ENCODE results near the gene MBOAT1.
A peak's percentile ranks its signal among the peaks of the same experiment; 100 is the strongest.

MBOAT1 gene, protein sequence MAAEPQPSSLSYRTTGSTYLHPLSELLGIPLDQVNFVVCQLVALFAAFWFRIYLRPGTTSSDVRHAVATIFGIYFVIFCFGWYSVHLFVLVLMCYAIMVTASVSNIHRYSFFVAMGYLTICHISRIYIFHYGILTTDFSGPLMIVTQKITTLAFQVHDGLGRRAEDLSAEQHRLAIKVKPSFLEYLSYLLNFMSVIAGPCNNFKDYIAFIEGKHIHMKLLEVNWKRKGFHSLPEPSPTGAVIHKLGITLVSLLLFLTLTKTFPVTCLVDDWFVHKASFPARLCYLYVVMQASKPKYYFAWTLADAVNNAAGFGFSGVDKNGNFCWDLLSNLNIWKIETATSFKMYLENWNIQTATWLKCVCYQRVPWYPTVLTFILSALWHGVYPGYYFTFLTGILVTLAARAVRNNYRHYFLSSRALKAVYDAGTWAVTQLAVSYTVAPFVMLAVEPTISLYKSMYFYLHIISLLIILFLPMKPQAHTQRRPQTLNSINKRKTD

DNA sequence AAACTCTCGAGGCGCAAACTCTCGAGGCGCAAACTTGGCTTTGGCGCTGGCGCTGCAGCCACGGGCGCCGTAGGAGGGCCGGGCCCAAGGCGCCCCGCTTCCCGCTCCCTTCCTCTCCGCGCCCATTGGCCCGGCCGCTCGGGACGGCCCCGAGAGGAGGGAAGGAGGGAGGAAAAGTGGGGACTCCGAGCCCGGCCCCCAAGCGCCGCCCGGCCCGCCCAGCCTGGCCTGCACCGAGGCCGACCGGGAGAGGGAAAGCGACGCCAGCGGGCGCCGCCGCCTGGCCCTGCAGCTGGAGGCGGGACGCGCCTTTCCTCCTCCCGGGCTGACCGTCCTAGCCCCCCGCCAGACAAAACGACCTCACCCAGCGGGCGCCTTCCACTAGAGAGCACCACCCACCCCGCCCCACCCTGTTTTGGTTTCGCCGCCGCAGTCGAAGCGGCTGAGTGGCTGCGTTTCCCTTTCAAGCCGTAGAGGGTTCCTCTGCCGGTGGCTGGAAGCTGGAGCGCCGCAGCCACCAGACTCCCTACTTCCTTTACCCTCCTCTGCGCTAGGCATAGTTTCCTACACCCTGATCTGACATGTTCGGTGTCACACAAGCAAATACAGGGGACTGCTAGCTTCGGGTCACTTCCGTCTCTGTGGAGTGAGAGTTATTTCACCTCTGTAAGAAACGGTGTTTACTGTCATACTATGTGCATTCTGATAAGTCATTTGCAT is at the start of gene MBOAT1:
Gene MBOAT1, minus strand, starts transcription at position 78 of the 720 bp plus-strand sequence. CDS start 235 bp downstream, outside the sequence.
- no peaks in the 10 kb centered on the region for H3K27me3 ChIP-seq (ENCODE audit: insufficient read depth, low read length)
- no peaks in the 10 kb centered on the region for H3K36me3 ChIP-seq (ENCODE audit: insufficient read depth, low read length)
- H3K27ac ChIP-seq (ENCODE audit: low read depth, low read length): peak within 1 kb of the TSS; percentile 69
- peaks cover 28% of the 10 kb centered on the region for H3K4me1 ChIP-seq (ENCODE audit: control insufficient read depth, insufficient read depth, low read length, unreplicated experiment)
- peak within 1 kb of the TSS; percentile 92 for H2AFZ ChIP-seq (ENCODE audit: low read length, unreplicated experiment)
- peak within 1 kb of the TSS; percentile 95 for H3K4me3 ChIP-seq (ENCODE audit: low read depth, low read length)
- H3K79me2 ChIP-seq (ENCODE audit: control insufficient read depth, insufficient read depth, low read length, unreplicated experiment): peaks cover 12% of the 10 kb centered on the region

DNA sequence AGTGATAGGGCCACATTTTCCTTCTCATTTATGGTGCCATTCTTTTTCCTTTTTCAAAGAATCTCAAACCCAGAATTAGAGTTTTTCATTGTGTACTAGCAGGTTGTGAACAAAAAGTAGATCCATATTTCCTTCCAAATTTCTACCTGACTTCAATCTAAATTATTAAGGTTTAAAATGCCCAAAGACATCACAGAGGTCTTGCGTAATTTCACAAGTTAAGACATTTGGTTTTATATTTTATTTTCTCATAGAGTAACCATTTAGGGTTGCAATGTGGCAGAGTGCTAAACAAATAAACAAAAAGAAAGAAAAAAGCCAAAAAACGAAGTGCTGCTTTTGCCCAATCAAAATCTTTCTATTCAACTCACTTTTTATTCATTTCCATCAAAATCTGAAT is 49.4 kb upstream of the MBOAT1 start:
- Histone ChIP-seq H3K27ac (ENCODE audit: low read depth, low read length) (no peak overlapping the region), H3K4me1 (ENCODE audit: control insufficient read depth, insufficient read depth, low read length, unreplicated experiment) (no peaks in the 10 kb centered on the region), H2AFZ (ENCODE audit: low read length, unreplicated experiment) (no peak overlapping the region), H3K79me2 (ENCODE audit: control insufficient read depth, insufficient read depth, low read length, unreplicated experiment) (no peaks in the 10 kb centered on the region), H3K27me3 (ENCODE audit: insufficient read depth, low read length) (peaks cover 19% of the 10 kb centered on the region), H3K36me3 (ENCODE audit: insufficient read depth, low read length) (no peaks in the 10 kb centered on the region), H3K4me3 (ENCODE audit: low read depth, low read length) (no peak overlapping the region)

DNA sequence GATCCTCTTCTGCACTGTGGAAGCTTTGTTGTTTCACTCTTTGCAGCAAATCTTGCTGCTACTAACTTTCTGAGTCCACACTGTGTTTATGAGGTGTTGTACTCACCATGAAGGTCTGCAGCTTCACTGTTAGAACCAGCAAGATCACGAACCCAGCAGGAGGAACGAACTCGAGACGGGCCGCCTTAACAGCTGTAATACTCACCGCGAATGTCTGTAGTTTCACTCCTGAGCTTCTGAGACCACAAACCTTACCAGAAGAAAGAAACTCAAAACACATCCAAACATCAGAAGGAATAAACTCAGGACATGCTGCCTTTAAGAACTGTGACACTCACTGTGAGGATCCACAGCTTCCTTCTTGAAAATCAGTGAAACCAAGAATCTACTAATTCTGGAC is 48.1 kb upstream of the MBOAT1 start:
- H3K27me3 ChIP-seq (ENCODE audit: insufficient read depth, low read length): peaks cover 19% of the 10 kb centered on the region
- no peak overlapping the region for H3K4me3 ChIP-seq (ENCODE audit: low read depth, low read length)
- no peak overlapping the region for H2AFZ ChIP-seq (ENCODE audit: low read length, unreplicated experiment)
- H3K4me1 ChIP-seq (ENCODE audit: control insufficient read depth, insufficient read depth, low read length, unreplicated experiment): no peaks in the 10 kb centered on the region
- H3K79me2 ChIP-seq (ENCODE audit: control insufficient read depth, insufficient read depth, low read length, unreplicated experiment): no peaks in the 10 kb centered on the region
- H3K27ac ChIP-seq (ENCODE audit: low read depth, low read length): no peak overlapping the region
- no peaks in the 10 kb centered on the region for H3K36me3 ChIP-seq (ENCODE audit: insufficient read depth, low read length)

DNA sequence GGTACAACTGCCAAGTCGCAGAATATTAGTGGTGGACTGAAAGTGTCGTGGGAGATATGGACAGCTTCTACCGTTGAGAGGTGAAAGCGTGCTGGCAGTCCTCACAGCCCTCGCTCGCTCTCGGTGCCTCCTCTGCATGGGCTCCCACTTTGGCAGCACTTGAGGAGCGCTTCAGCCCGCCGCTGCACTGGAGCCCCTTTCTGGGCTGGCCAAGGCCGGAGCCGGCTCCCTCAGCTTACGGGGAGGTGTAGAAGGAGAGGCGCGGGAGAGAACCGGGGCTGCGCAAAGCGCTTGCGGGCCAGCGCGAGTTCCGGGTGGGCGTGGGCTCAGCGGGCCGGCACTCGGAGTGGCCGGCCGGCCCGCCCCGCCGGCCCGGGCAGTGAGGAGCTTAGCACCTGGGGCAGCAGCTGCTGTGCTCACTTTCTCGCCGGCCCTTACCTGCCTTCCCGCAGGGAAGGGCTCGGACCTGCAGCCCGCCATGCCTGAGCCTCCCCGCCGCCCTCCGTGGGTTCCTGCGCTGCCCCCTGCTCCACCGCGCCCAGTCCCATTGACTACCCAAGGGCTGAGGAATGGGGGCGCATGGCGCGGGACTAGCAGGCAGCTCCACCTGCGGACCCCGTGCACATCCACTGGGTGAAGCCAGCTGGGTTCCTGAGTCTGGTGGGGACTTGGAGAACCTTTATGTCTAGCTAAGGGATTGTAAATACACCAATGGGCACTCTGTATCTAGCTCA is 47.2 kb upstream of the MBOAT1 start:
- Histone ChIP-seq H2AFZ (ENCODE audit: low read length, unreplicated experiment) (no peak overlapping the region), H3K79me2 (ENCODE audit: control insufficient read depth, insufficient read depth, low read length, unreplicated experiment) (no peaks in the 10 kb centered on the region), H3K36me3 (ENCODE audit: insufficient read depth, low read length) (no peaks in the 10 kb centered on the region), H3K27ac (ENCODE audit: low read depth, low read length) (no peak overlapping the region), H3K4me3 (ENCODE audit: low read depth, low read length) (no peak overlapping the region), H3K27me3 (ENCODE audit: insufficient read depth, low read length) (peaks cover 19% of the 10 kb centered on the region), H3K4me1 (ENCODE audit: control insufficient read depth, insufficient read depth, low read length, unreplicated experiment) (no peaks in the 10 kb centered on the region)

DNA sequence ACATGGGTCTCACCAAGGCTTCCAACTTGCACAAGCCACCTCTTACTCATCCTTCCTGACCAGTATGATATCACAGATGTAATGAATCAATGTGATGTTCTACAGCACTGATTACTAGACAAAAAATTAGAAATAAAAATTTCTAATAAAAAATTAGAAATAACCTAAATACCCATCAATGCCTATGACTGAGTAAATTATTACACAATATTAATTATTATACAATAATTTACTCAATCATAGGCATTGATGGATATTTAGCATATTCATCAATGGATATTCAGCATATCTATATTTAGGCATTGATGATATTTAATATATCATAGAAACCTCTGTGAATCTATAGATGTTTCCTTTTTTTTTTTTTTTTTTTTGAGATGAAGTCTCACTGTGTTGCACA is 43.2 kb upstream of the MBOAT1 start:
- Histone ChIP-seq H3K27me3 (ENCODE audit: insufficient read depth, low read length) (no peaks in the 10 kb centered on the region), H3K4me3 (ENCODE audit: low read depth, low read length) (no peak overlapping the region), H2AFZ (ENCODE audit: low read length, unreplicated experiment) (no peak overlapping the region), H3K79me2 (ENCODE audit: control insufficient read depth, insufficient read depth, low read length, unreplicated experiment) (no peaks in the 10 kb centered on the region), H3K4me1 (ENCODE audit: control insufficient read depth, insufficient read depth, low read length, unreplicated experiment) (no peaks in the 10 kb centered on the region), H3K36me3 (ENCODE audit: insufficient read depth, low read length) (no peaks in the 10 kb centered on the region), H3K27ac (ENCODE audit: low read depth, low read length) (no peak overlapping the region)

DNA sequence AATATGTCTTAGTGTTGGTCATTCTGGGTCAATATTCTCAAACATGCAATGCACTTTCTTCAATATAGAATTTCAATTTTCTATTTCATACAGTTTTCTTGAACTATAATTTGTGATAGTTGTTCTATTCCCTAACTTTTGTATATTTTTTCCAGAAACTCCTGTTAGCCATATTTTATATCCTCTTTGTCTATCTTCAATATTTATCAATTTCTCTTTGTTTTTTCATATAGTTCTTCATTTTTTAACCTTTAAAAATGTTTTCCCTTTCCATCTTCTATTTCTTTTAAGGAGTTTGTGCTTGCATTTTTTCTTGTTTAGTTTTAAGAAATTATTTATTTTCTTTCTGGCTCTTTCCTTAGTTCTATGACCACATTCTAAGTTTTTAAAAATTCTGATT is 42.0 kb upstream of the MBOAT1 start:
- H3K4me3 ChIP-seq (ENCODE audit: low read depth, low read length): no peak overlapping the region
- no peaks in the 10 kb centered on the region for H3K4me1 ChIP-seq (ENCODE audit: control insufficient read depth, insufficient read depth, low read length, unreplicated experiment)
- H3K79me2 ChIP-seq (ENCODE audit: control insufficient read depth, insufficient read depth, low read length, unreplicated experiment): no peaks in the 10 kb centered on the region
- H3K36me3 ChIP-seq (ENCODE audit: insufficient read depth, low read length): no peaks in the 10 kb centered on the region
- H3K27ac ChIP-seq (ENCODE audit: low read depth, low read length): no peak overlapping the region
- H3K27me3 ChIP-seq (ENCODE audit: insufficient read depth, low read length): no peaks in the 10 kb centered on the region
- no peak overlapping the region for H2AFZ ChIP-seq (ENCODE audit: low read length, unreplicated experiment)

DNA sequence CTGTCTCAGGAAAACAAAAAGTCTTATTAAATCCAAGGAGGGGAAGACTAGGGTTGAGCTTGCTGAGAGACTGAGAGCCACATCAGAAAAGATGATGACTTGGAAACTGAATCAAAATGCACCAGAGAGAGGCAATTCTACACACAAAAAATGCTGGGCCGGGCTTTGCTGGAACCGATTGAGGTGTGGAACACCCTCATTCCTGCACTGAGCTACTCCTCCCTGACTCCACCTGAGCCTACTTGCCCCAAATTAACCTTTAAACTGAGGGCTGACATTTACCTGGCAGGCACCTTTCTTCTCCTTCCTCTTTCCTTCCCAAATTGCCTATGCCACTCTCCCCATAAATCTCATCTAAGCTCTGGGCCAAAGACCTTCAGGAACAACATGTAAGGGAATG is 40.8 kb upstream of the MBOAT1 start:
- Histone ChIP-seq H2AFZ (ENCODE audit: low read length, unreplicated experiment) (no peak overlapping the region), H3K36me3 (ENCODE audit: insufficient read depth, low read length) (no peaks in the 10 kb centered on the region), H3K27me3 (ENCODE audit: insufficient read depth, low read length) (no peaks in the 10 kb centered on the region), H3K79me2 (ENCODE audit: control insufficient read depth, insufficient read depth, low read length, unreplicated experiment) (no peaks in the 10 kb centered on the region), H3K4me1 (ENCODE audit: control insufficient read depth, insufficient read depth, low read length, unreplicated experiment) (no peaks in the 10 kb centered on the region), H3K27ac (ENCODE audit: low read depth, low read length) (no peak overlapping the region), H3K4me3 (ENCODE audit: low read depth, low read length) (no peak overlapping the region)

DNA sequence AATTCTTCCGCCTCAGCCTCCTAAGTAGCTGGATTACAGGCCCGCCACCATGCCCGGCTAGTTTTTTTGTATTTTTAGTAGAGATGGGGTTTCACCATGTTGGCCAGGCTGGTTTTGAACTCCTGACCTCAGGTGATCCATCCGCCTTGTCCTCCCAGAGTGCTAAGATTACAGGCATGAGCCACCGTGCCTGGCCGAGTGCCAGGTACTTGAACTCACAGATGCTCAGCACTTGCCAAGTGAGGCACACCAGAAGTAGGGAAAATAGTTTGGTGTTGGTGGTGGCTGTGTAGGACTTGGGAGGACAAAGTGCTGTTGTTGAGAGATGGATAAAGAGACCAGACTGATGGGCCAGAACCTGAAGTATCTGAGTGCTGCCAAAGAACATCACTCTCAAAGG is 40.0 kb upstream of the MBOAT1 start:
- H3K36me3 ChIP-seq (ENCODE audit: insufficient read depth, low read length): no peaks in the 10 kb centered on the region
- no peaks in the 10 kb centered on the region for H3K4me1 ChIP-seq (ENCODE audit: control insufficient read depth, insufficient read depth, low read length, unreplicated experiment)
- no peak overlapping the region for H2AFZ ChIP-seq (ENCODE audit: low read length, unreplicated experiment)
- no peak overlapping the region for H3K4me3 ChIP-seq (ENCODE audit: low read depth, low read length)
- H3K27me3 ChIP-seq (ENCODE audit: insufficient read depth, low read length): no peaks in the 10 kb centered on the region
- no peaks in the 10 kb centered on the region for H3K79me2 ChIP-seq (ENCODE audit: control insufficient read depth, insufficient read depth, low read length, unreplicated experiment)
- H3K27ac ChIP-seq (ENCODE audit: low read depth, low read length): no peak overlapping the region

DNA sequence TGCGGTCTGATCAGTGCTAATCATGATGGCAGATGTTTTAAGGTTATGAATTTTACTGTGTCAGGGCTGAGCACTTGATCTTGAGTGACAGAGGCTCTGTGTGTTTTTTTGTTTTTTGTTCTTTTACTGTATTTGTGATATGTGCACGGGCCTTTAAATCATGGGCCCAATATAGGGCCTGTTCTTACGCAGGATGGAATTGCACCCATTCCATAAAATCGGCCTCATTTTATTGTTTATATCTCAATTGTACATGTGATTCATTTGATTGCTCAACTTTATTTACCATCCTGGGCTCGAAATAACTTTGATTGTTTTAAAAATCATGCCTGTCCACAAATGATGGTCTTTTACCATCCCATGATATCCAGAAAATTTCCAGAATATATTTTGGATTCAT is 39.3 kb upstream of the MBOAT1 start:
- Histone ChIP-seq H3K36me3 (ENCODE audit: insufficient read depth, low read length) (no peaks in the 10 kb centered on the region), H3K79me2 (ENCODE audit: control insufficient read depth, insufficient read depth, low read length, unreplicated experiment) (no peaks in the 10 kb centered on the region), H2AFZ (ENCODE audit: low read length, unreplicated experiment) (no peak overlapping the region), H3K27ac (ENCODE audit: low read depth, low read length) (no peak overlapping the region), H3K4me1 (ENCODE audit: control insufficient read depth, insufficient read depth, low read length, unreplicated experiment) (peaks cover 5% of the 10 kb centered on the region), H3K4me3 (ENCODE audit: low read depth, low read length) (no peak overlapping the region), H3K27me3 (ENCODE audit: insufficient read depth, low read length) (no peaks in the 10 kb centered on the region)

DNA sequence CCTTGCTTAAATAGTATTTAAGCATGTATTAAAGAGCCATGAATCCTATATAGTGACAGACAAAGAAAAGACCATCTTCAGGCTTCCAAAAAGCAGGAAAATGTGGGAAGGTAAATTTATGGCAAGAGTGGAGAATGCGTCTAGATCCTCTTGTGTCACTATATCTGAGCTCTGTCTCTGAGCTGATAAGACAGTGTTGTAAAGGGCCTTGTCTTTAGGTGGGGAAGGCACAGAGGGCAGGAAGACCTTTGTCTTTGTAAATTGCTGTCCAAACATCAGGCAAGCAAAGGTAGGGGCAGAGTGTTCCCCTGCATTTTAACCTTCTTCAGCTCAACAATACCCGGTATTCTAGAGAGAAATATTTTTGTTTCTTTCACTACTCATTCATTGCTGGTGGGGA is 33.9 kb upstream of the MBOAT1 start:
- H3K4me1 ChIP-seq (ENCODE audit: control insufficient read depth, insufficient read depth, low read length, unreplicated experiment): peaks cover 11% of the 10 kb centered on the region
- no peak overlapping the region for H3K4me3 ChIP-seq (ENCODE audit: low read depth, low read length)
- H3K27ac ChIP-seq (ENCODE audit: low read depth, low read length): no peak overlapping the region
- no peaks in the 10 kb centered on the region for H3K79me2 ChIP-seq (ENCODE audit: control insufficient read depth, insufficient read depth, low read length, unreplicated experiment)
- H2AFZ ChIP-seq (ENCODE audit: low read length, unreplicated experiment): no peak overlapping the region
- H3K27me3 ChIP-seq (ENCODE audit: insufficient read depth, low read length): no peaks in the 10 kb centered on the region
- H3K36me3 ChIP-seq (ENCODE audit: insufficient read depth, low read length): no peaks in the 10 kb centered on the region
